ENCODE measurements around the gene ZNF343. TPM values are rescaled to one million over a fixed set of nuclear protein-coding genes. Genes with fewer than 3 reads are reported as not detected.

Gene ZNF343
- total RNA-seq, 1 experiment from 2014 or later = 13.4 TPM

DNA sequence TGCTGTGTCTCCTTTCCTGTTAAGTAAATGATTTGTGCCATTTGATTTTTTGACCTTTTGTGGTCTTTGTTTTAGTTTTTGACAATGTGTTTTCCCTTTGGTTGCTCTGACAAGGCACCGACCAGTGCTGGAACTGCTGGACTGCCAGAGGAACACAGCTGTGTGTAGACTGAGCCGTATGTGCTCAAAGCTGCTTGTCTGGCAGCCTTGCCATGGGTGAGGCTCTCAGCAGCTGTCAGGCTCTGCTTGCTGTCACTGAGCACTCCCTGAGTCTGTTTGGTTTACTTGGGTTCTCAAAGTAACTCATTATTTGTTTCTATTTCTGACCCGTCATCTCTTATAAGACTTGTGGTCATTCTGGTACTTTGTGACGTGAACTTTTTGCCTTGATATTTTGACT is 23.1 kb downstream of the ZNF343 start:
- no TSS peak for BruUV-seq (replicated peaks)
- no peak for DNase-seq (ENCODE audit: low read depth, low spot score)
- ChIA-PET CTCF (no interaction called here), POLR2A (no interaction called here)
- in situ Hi-C loops (cut with HindIII; ENCODE audit: low pct_unique_long_range_greater_than_20kb, low sequenced_read_pairs) (no loop called here), intact Hi-C loops (cut with micrococcal nuclease; ENCODE audit: unreplicated experiment) (no loop called here)
- H3K27ac ChIP-seq (ENCODE audit: low read length) = no peak overlapping the region
- ATAC-seq = no peak
- H3K9me3 ChIP-seq (ENCODE audit: control insufficient read depth, insufficient read depth, low read depth, low read length) = no peaks in the 10 kb centered on the region
- H3K27me3 ChIP-seq (ENCODE audit: control insufficient read depth, insufficient read depth, low read length) = no peaks in the 10 kb centered on the region
- H3K4me1 ChIP-seq (ENCODE audit: control insufficient read depth, insufficient read depth, low read length) = no peaks in the 10 kb centered on the region
- TF ChIP-seq POLR2AphosphoS5 (IDR thresholded peaks at IDR 0.05; ENCODE audit: low read depth, low read length) = no peak
- no peak for TF ChIP-seq TCF7L2 (IDR thresholded peaks at IDR 0.05; ENCODE audit: low read depth, low read length)
- TF ChIP-seq SIN3A (IDR thresholded peaks at IDR 0.05; ENCODE audit: borderline replicate concordance, insufficient read depth, low read depth, low read length) = no peak
- TF ChIP-seq, protein P1, sequence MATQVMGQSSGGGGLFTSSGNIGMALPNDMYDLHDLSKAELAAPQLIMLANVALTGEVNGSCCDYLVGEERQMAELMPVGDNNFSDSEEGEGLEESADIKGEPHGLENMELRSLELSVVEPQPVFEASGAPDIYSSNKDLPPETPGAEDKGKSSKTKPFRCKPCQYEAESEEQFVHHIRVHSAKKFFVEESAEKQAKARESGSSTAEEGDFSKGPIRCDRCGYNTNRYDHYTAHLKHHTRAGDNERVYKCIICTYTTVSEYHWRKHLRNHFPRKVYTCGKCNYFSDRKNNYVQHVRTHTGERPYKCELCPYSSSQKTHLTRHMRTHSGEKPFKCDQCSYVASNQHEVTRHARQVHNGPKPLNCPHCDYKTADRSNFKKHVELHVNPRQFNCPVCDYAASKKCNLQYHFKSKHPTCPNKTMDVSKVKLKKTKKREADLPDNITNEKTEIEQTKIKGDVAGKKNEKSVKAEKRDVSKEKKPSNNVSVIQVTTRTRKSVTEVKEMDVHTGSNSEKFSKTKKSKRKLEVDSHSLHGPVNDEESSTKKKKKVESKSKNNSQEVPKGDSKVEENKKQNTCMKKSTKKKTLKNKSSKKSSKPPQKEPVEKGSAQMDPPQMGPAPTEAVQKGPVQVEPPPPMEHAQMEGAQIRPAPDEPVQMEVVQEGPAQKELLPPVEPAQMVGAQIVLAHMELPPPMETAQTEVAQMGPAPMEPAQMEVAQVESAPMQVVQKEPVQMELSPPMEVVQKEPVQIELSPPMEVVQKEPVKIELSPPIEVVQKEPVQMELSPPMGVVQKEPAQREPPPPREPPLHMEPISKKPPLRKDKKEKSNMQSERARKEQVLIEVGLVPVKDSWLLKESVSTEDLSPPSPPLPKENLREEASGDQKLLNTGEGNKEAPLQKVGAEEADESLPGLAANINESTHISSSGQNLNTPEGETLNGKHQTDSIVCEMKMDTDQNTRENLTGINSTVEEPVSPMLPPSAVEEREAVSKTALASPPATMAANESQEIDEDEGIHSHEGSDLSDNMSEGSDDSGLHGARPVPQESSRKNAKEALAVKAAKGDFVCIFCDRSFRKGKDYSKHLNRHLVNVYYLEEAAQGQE (IDR thresholded peaks at IDR 0.05; ENCODE audit: insufficient read depth in 1 of 2, low read depth in 2 of 2, low read length in 1 of 2) = no peak
- no peak overlapping the region for H3K4me3 ChIP-seq (ENCODE audit: low read depth in 2 of 2, low read length in 2 of 2)
- H3K36me3 ChIP-seq (ENCODE audit: control insufficient read depth, insufficient read depth, low read length) = peaks cover 13% of the 10 kb centered on the region

DNA sequence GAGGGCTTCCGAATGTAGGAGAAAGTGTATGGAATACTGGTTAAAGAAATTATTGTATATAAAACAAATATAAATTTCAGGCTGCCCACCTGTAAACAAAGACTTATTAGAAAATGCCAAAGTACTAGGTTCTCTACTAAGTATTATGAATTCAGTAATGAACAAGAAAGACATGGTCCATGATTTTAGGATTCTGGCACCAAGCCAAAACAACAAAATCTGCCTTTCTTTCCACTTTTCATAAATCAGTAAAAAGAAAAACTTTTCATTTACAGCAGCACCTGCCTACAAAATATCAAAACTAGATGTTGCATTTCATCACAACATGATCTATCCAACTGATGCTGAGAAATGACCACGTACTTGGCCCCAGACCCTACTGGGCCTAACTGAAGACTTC is 23.6 kb downstream of the ZNF343 start:
- CTCF ChIA-PET = no interaction called here
- Histone ChIP-seq H3K36me3 (ENCODE audit: control insufficient read depth, insufficient read depth, low read length) (peaks cover 12% of the 10 kb centered on the region), H3K27me3 (ENCODE audit: control insufficient read depth, insufficient read depth, low read length) (no peaks in the 10 kb centered on the region), H3K4me3 (ENCODE audit: low read depth in 2 of 2, low read length in 2 of 2) (no peak overlapping the region), H3K9me3 (ENCODE audit: control insufficient read depth, insufficient read depth, low read depth, low read length) (no peaks in the 10 kb centered on the region), H3K27ac (ENCODE audit: low read length) (no peak overlapping the region), H3K4me1 (ENCODE audit: control insufficient read depth, insufficient read depth, low read length) (no peaks in the 10 kb centered on the region)
- TF ChIP-seq, protein P1 (IDR thresholded peaks at IDR 0.05; ENCODE audit: insufficient read depth in 1 of 2, low read depth in 2 of 2, low read length in 1 of 2) = no peak
- TF ChIP-seq TCF7L2 (IDR thresholded peaks at IDR 0.05; ENCODE audit: low read depth, low read length) (no peak), SIN3A (IDR thresholded peaks at IDR 0.05; ENCODE audit: borderline replicate concordance, insufficient read depth, low read depth, low read length) (no peak), POLR2AphosphoS5 (IDR thresholded peaks at IDR 0.05; ENCODE audit: low read depth, low read length) (no peak)
- TF ChIP-seq, protein P2, sequence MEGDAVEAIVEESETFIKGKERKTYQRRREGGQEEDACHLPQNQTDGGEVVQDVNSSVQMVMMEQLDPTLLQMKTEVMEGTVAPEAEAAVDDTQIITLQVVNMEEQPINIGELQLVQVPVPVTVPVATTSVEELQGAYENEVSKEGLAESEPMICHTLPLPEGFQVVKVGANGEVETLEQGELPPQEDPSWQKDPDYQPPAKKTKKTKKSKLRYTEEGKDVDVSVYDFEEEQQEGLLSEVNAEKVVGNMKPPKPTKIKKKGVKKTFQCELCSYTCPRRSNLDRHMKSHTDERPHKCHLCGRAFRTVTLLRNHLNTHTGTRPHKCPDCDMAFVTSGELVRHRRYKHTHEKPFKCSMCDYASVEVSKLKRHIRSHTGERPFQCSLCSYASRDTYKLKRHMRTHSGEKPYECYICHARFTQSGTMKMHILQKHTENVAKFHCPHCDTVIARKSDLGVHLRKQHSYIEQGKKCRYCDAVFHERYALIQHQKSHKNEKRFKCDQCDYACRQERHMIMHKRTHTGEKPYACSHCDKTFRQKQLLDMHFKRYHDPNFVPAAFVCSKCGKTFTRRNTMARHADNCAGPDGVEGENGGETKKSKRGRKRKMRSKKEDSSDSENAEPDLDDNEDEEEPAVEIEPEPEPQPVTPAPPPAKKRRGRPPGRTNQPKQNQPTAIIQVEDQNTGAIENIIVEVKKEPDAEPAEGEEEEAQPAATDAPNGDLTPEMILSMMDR (IDR thresholded peaks at IDR 0.05) = no peak
- BruUV-seq (replicated peaks) = no TSS peak
- POLR2A ChIA-PET = no interaction called here
- intact Hi-C loops (cut with micrococcal nuclease; ENCODE audit: unreplicated experiment) = no loop called here
- DNase-seq (ENCODE audit: low read depth, low spot score) (no peak), ATAC-seq (no peak)
- in situ Hi-C loops (cut with HindIII; ENCODE audit: low pct_unique_long_range_greater_than_20kb, low sequenced_read_pairs) = no loop called here
